Aorta (tissue), 5 donors: ENCODE data around the gene ZMIZ1. TPM values are rescaled to one million over a fixed set of nuclear protein-coding genes. Genes with fewer than 3 reads are reported as not detected.

ENCODE experiments used
- ATAC-seq: fragments of 200-7000 bp; cut with Tn5 transposase; one replicate; pipeline ENCODE4 v1.9.1; 2022; ENCODE audit warnings: moderate library complexity; ENCODE audit not compliant: low FRiP score
- DNase-seq, 2 donors: peaks; one replicate each; pipeline ENCODE4 v3.0.0-alpha.2; 2020
- H3K27ac ChIP-seq, 2 donors: one replicate each; pipeline ENCODE4 v1.5.1; 2013; ENCODE audit warnings: low read length in 2 of 2, mild to moderate bottlenecking in 2 of 2, moderate library complexity in 2 of 2, control low read depth in 1 of 2, inconsistent platforms in 1 of 2, low read depth in 1 of 2
- H3K27me3 ChIP-seq, 2 donors: one replicate each; pipeline ENCODE4 v1.6.1; 2013; ENCODE audit warnings: control low read depth in 1 of 2, low read length in 1 of 2, mild to moderate bottlenecking in 1 of 2, moderate library complexity in 1 of 2; ENCODE audit not compliant: insufficient read depth in 2 of 2, control insufficient read depth in 1 of 2
- H3K36me3 ChIP-seq, 2 donors: one replicate each; pipeline ENCODE4 v1.6.1; 2013; ENCODE audit warnings: control low read depth in 1 of 2, low read length in 1 of 2, mild to moderate bottlenecking in 1 of 2; ENCODE audit not compliant: insufficient read depth in 2 of 2, control insufficient read depth in 1 of 2
- H3K4me1 ChIP-seq, 2 donors: one replicate each; pipeline ENCODE4 v1.6.1; 2013; ENCODE audit warnings: low read length in 2 of 2, control low read depth in 1 of 2, mild to moderate bottlenecking in 1 of 2, moderate library complexity in 1 of 2; ENCODE audit not compliant: insufficient read depth in 2 of 2, control insufficient read depth in 1 of 2
- H3K4me3 ChIP-seq, 2 donors: one replicate each; pipeline ENCODE4 v1.5.1; 2013; ENCODE audit warnings: low read length in 2 of 2, control low read depth in 1 of 2, mild to moderate bottlenecking in 1 of 2
- H3K9me3 ChIP-seq: one replicate; pipeline ENCODE4 v1.6.1; 2013; ENCODE audit warnings: mild to moderate bottlenecking, low read length; ENCODE audit not compliant: control insufficient read depth
- WGBS, 2 donors: extraction: QIAGEN DNeasy Blood & Tissue Kit; methylation state at CpG; one replicate each; pipeline ENCODE4 v1.1.7; 2013; 5-methylcytosine and 5-hydroxymethylcytosine counted together
- intact Hi-C, 2 donors: fragments of 100-400 bp; cut with DNase I; formaldehyde crosslinking; loops; one replicate each; pipeline versions ENCODE4 v1.14.2 to v1.15.0; 2022
- polyA plus RNA-seq, 2 donors: library from polyadenylated mRNA; stranded (reverse); fragments of 200-250 nt; gene quantifications; one replicate each; pipeline ENCODE4 v1.2.3, GENCODE V29; 2013
- total RNA-seq, 2 donors: library from RNA; stranded (reverse); fragmentation: NEBNext Ultra II Directional; extraction: Animal tissue kit (Norgen Biotek cat#: 25700); gene quantifications; one replicate each; pipeline ENCODE4 v1.2.1, GENCODE V29; 2021
- donor health status: healthy with polysubstance abuse.
- donor health status: Bipolar disorder and iron deficiency.
- donor health status: DM: no; HTN: no; CAD: no.
- donor health status: DM: no; HTN: no; CAD: no.
- donor health status: DM: yes; HTN: yes; CAD: no.

Gene ZMIZ1
- total and polyA plus RNA-seq, 4 donors = 7.8 to 84.1 (median 28.2) TPM

DNA sequence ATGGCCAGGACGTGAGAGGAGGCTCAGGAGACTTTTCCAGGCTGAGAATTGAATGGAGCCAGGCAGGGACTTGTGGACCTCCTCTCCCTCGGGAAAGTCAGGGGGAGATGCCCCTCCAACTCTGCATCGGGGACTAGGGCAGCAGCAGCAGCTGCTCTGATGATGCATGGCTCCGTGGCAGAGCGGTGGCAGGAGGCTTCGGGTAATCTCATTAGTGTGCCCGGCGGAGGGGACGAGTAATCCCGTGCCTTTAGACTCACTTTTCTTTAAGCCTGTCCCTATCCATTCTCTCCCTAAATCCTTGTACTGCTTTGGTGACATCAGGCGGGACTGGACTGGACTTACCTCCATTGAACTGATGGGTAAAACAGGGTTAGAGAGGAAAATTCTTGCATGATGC, 75.1 kb downstream of the ZMIZ1 start:
- whole genome bisulfite sequencing, 2 donors = 92 to 95% methylated on average over 11 of the region's 11 CpGs
- Histone ChIP-seq H3K9me3 (no peaks in the 10 kb centered on the region), H3K4me1 (no peaks in the 10 kb centered on the region), H3K36me3 (peaks cover 0 to 2% of the 10 kb centered on the region in 2 donors), H3K4me3 (no peak overlapping the region), H3K27me3 (no peaks in the 10 kb centered on the region), H3K27ac (no peak overlapping the region)
- ATAC-seq = no peak
- DNase-seq = no peak
- intact Hi-C loops = no loop called here

DNA sequence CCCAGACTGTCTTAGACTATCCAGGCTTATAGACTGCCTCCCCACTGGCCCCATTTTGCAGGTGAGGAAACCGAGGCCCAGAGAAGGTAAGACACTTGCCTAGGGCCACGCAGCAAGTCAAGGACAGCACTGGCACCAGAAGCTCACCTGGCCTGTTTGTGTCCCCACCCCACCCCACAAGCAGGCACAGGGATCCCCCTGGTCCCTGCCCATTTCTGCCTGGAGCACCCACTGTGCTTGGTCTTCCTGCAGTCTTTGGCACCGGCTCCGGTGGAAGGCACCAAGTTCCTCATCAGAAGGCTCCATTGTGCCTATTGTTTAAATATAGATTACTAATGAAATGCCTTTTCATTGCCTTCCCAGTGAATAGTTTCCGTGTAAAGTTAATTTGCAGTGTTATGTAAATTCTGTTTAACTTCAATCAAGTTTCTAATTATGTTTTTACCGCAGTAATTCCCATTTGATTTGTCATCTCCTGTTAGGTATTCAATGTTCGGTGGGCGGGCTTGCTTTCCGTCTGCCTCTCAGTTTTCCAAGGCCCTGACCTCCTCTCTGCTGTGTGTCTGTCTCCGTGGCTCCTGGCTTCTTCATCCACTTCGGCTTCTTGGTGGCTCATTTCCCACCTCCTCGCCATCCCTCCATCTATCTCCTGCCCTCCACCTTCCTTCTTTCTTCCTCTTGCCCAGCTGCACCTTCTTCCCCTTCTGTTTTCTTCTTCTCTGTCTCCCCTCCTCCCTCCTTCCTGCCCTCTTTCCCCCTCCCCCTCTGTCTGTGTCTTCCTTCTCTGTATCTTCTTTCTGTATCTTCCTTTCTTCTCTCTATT, 75.8 kb downstream of the ZMIZ1 start:
- Histone ChIP-seq H3K4me1 (no peaks in the 10 kb centered on the region), H3K4me3 (no peak overlapping the region), H3K27ac (no peak overlapping the region), H3K27me3 (no peaks in the 10 kb centered on the region), H3K36me3 (peaks cover 0 to 2% of the 10 kb centered on the region in 2 donors), H3K9me3 (no peaks in the 10 kb centered on the region)
- DNase-seq (no peak), ATAC-seq (no peak)
- intact Hi-C loops = no loop called here
- WGBS, 2 donors = 91 to 93% methylated on average over 12 of the region's 12 CpGs

DNA sequence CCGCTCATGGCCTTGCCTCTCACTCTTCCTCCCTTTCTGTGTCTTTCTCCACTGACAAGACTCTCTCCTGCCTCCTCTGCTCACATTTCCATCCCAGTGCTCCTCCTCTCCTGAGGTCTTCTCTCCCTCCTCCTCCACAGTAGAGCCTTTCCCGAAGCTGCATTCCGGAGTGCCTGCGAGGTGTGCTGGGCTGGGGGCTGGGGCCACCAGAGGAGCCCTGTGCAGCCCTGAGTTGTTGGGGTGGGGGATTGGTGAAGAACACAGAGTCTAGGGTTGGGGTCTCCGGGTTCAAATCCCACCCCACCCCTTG, 76.4 kb downstream of the ZMIZ1 start:
- ATAC-seq (no peak), DNase-seq (no peak)
- Histone ChIP-seq H3K27ac (no peak overlapping the region), H3K4me3 (no peak overlapping the region), H3K27me3 (no peaks in the 10 kb centered on the region), H3K4me1 (no peaks in the 10 kb centered on the region), H3K9me3 (no peaks in the 10 kb centered on the region), H3K36me3 (peaks cover 0 to 2% of the 10 kb centered on the region in 2 donors)
- 93 to 96% methylated on average over 5 of the region's 5 CpGs for WGBS, 2 donors
- intact Hi-C loops = no loop called here

DNA sequence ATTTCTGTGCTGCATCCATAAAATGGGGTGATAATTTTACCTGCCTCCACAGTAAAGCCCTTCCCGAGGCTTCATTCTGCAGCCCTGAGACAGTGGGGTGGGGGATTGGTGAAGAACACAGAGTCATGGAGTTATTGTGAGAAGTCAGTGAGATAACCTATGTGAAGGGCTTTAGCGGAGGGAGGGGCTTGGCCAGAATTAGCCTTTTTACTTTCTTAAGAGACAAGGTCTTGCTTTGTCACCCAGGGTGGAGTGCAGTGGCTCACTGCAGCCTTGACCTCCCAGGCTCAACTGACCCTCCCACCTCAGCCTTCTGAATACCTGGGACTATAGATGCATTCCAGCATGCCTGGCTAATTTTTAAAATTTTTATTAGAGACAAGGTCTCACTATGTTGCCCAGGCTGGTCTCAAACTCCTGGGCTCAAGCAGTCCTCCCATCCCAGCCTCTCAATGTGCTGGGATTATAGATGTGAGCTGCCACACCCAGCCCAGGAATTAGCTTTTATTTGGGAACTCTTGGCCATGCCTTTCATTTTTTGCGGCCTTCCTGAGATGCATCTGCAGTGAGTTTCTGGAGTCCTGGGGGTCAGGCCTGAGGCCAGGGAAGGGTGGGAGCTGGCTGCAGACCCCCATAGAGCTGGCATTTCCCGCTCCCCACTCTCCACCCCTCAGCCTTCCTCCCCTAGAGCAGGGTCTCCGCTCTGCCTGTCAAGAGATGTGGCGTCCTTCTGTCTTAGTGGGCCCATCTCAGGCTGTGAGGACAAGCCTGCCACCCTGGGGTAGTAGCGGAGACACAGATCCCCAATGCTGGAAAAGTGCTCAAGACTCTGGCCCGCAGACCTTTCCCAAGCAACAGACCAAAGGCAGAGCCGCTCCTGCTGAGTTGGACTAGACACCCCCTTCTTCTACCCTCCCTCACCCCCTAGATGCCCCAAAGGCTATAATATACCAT, 77.0 kb downstream of the ZMIZ1 start:
- Histone ChIP-seq H3K36me3 (peaks cover 0 to 2% of the 10 kb centered on the region in 2 donors), H3K9me3 (no peaks in the 10 kb centered on the region), H3K27me3 (no peaks in the 10 kb centered on the region), H3K4me3 (no peak overlapping the region), H3K4me1 (no peaks in the 10 kb centered on the region), H3K27ac (peak overlapping the region in 1 of 2 donors; percentile 48)
- WGBS, 2 donors = 95 to 96% methylated on average over 8 to 9 of the region's 9 CpGs
- intact Hi-C loops = no loop called here
- ATAC-seq = no peak
- DNase-seq = no peak

DNA sequence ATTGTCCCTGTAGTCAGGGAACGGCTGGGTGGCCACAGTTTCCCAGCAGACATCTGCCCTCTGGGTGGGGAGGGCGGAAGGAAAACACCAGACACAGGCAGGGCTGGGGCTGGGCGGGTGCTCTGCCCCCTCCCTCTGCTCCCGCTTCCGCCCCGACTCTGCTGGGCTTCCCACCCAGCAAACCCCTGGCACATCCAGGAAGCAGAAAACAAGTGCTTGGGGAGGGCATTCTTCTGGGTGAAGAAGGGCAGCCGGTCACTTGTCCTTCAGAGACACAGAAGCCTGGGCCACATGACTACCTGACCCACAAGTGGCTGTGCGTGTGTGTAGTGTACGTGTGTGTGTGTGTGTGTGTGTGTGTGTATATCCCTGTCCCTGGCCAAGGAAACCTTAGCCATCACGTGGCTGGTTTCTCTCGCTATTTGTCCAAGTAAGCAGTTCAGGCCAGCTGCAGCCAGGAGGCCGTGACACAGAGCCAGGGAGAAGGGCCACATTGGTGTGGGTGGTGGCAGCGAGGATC, 77.9 kb downstream of the ZMIZ1 start:
- no peak overlapping the region for H3K4me3 ChIP-seq
- ATAC-seq (peak; percentile 69), DNase-seq (peak in 1 of 2 donors; percentile 88)
- H3K27ac ChIP-seq = peak overlapping the region in 1 of 2 donors; percentile 48
- WGBS, 2 donors = 9 to 10% methylated on average over 9 to 13 of the region's 13 CpGs
- no peaks in the 10 kb centered on the region for H3K27me3 ChIP-seq
- H3K4me1 ChIP-seq = no peaks in the 10 kb centered on the region
- peaks cover 0 to 2% of the 10 kb centered on the region in 2 donors for H3K36me3 ChIP-seq
- intact Hi-C loops = no loop called here
- H3K9me3 ChIP-seq = no peaks in the 10 kb centered on the region

DNA sequence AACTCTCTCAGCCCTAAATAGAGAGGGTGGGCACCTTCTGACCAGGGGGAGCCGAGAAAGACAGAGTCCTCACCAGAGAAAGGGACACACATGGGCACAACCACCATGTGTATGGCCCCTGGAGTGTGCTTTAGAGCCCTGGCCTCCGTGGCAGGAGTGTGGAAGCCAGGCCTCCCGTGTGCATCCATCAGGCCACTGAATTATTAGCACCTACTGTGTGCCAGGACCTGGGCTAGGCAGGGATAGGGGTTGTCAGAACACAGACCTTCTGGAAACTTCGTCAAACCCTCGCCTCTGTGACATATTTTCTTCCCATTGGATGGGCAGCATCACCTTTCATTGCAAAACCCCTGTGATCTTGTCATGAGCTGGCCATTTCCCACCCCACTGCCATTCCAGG, 78.5 kb downstream of the ZMIZ1 start:
- Histone ChIP-seq H3K4me1 (no peaks in the 10 kb centered on the region), H3K27ac (no peak overlapping the region), H3K4me3 (no peak overlapping the region), H3K9me3 (no peaks in the 10 kb centered on the region), H3K36me3 (peaks cover 0 to 2% of the 10 kb centered on the region in 2 donors), H3K27me3 (no peaks in the 10 kb centered on the region)
- DNase-seq (no peak), ATAC-seq (no peak)
- intact Hi-C loops = no loop called here
- WGBS, 2 donors = 91 to 95% methylated on average over 5 of the region's 5 CpGs

DNA sequence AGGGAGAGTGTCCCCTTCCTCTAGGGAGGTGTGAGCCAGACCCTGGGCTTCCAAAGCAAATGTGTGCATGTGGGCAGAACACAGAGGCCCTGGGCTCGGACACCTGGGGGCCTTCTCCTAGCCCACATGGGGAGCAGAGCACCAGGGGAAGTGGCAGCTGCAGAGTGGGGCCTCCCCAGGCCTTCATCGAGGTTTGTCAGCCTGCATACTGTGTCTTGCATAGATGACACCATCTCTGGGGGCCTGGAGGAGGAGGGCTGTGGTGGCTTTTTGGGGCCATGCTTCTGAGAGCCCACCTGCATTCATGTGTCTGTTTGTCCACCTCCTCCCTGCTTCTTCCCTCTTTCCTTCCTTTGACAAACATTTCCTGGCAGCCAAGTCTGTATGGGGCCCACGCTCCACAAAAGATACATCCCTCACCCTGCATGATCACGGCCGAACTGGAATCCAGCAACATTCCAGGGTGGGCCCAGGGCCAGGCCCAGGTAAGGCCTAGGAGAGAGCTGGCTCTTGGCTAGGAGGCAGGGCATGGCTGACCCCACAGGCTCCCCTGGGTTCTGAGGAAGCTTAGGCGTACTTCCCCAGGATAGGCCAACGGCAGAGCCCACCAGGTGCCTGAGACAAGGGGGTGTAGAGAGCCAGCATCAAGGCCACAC, 79.2 kb downstream of the ZMIZ1 start:
- Histone ChIP-seq H3K36me3 (no peaks in the 10 kb centered on the region), H3K27me3 (no peaks in the 10 kb centered on the region), H3K9me3 (no peaks in the 10 kb centered on the region), H3K4me3 (no peak overlapping the region), H3K27ac (no peak overlapping the region), H3K4me1 (peaks cover 0 to 5% of the 10 kb centered on the region in 2 donors)
- WGBS, 2 donors = 81 to 84% methylated on average over 7 of the region's 7 CpGs
- ATAC-seq = no peak
- intact Hi-C loops = no loop called here
- DNase-seq = no peak

DNA sequence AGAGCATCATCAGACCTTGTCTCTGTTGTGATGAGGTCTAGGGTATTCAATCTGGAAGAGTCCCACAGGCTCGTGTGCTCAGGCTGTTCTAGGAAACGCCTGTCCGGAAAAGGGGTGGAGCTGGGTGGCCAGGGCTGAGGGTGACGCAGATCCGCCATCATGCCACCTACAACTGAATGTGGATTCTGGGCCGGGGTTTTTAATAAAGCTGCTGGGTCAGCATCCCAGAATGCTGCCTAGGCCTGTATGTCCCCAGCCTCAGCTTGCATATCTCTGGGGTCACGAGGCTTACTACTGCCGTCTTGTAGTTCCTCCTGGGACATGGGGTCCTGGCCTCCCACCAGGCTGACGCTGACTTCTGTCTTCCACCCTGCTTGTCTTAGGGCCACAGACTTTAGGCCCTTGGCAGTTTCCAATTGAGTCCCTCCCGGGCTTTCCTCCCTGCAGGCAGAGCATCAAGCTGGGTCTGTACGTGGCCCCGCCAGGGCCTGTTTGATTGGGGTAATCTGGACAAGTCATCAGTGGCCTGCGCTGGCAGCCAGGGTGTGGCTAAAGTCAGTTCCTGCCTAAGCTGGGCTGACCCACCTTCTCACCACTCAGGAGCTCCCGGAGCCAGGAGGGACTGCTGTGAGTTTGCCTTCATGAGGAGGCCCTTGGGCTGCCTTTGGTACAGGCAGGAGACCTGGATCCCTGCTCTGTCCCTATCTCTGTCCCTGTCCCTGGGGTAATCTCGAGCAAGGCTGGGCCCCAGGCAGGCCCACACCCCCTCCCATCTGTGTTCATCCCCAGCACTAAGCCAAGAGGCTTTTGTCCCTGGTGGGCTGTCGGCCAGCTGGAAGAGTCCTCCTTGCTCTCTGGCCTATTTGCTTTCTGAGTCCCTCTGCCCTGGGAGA, 79.9 kb downstream of the ZMIZ1 start:
- WGBS, 2 donors = 84% methylated on average over 16 of the region's 16 CpGs
- Histone ChIP-seq H3K4me3 (no peak overlapping the region), H3K27me3 (no peaks in the 10 kb centered on the region), H3K36me3 (no peaks in the 10 kb centered on the region), H3K27ac (no peak overlapping the region), H3K4me1 (peaks cover 0 to 11% of the 10 kb centered on the region in 2 donors), H3K9me3 (no peaks in the 10 kb centered on the region)
- ATAC-seq (peak; percentile 12), DNase-seq (peak in 1 of 2 donors; percentile 87)
- intact Hi-C loops = no loop called here
